ENCODE measurements around the gene AP4S1.

Gene AP4S1

DNA sequence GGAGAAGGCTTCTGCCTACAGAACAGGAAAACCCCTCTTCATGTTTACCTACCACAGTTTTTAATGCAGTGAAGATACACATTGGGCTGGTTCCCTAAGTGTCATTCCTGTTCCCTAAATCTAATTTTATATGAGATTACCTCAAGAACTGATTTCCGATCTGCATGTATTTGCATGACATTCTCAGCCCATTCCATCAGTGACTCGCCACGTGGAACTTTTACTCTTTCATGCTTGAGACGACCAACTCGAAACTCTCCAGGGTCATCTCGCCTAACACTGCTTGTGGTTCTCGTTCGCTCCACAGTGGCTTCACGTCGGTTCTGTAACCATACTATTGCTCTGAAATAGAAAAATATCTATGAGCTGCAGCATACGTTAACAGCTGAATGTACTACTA is 83.8 kb downstream of the AP4S1 start:
- TF ChIP-seq SUZ12 (IDR thresholded peaks at IDR 0.05; ENCODE audit: extremely low read depth, insufficient read depth, insufficient read length) (no peak), ZNF274 (IDR thresholded peaks at IDR 0.05; ENCODE audit: low read depth, low read length) (no peak), YY1 (IDR thresholded peaks at IDR 0.05; ENCODE audit: insufficient read depth, insufficient read length) (no peak)
- H3K4me1 ChIP-seq (ENCODE audit: insufficient read depth, insufficient read length) = no peaks in the 10 kb centered on the region
- no peak overlapping the region for H3K9ac ChIP-seq (ENCODE audit: insufficient read length, low read depth)
- no peaks in the 10 kb centered on the region for H3K27me3 ChIP-seq (ENCODE audit: insufficient read depth, insufficient read length)
- no peaks in the 10 kb centered on the region for H3K9me3 ChIP-seq (ENCODE audit: insufficient read depth, low read length)
- no peak overlapping the region for H3K4me3 ChIP-seq (ENCODE audit: insufficient read length, low read depth)
- H3K36me3 ChIP-seq (ENCODE audit: insufficient read depth, insufficient read length, low read length) = peaks cover 76% of the 10 kb centered on the region
- no peak for DNase-seq (ENCODE audit: low read depth, low spot score)

DNA sequence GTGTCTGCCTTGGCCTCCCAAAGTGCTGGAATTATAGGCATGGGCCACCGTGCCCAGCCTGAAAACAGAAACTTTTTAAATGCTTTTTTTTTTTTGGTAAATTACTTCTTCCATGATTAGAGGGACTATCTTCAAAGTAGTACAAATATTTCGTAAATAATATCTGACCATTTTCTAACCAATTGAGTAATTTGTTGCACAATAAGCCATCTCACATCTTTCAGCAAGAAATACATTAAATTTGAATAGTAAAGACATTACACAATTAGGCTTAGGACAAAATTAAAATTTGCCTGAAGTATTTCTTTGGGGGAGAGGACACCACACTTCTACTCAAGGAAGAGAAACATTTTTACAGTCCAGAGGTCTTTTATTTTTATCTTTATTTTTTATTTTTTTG is 85.4 kb downstream of the AP4S1 start:
- no peaks in the 10 kb centered on the region for H3K27me3 ChIP-seq (ENCODE audit: insufficient read depth, insufficient read length)
- H3K9me3 ChIP-seq (ENCODE audit: insufficient read depth, low read length) = no peaks in the 10 kb centered on the region
- TF ChIP-seq SUZ12 (IDR thresholded peaks at IDR 0.05; ENCODE audit: extremely low read depth, insufficient read depth, insufficient read length) = no peak
- TF ChIP-seq ZNF274 (IDR thresholded peaks at IDR 0.05; ENCODE audit: low read depth, low read length) = no peak
- TF ChIP-seq YY1 (IDR thresholded peaks at IDR 0.05; ENCODE audit: insufficient read depth, insufficient read length) = no peak
- H3K9ac ChIP-seq (ENCODE audit: insufficient read length, low read depth) = no peak overlapping the region
- DNase-seq (ENCODE audit: low read depth, low spot score) = no peak
- H3K36me3 ChIP-seq (ENCODE audit: insufficient read depth, insufficient read length, low read length) = peaks cover 70% of the 10 kb centered on the region
- H3K4me3 ChIP-seq (ENCODE audit: insufficient read length, low read depth) = no peak overlapping the region
- H3K4me1 ChIP-seq (ENCODE audit: insufficient read depth, insufficient read length) = no peaks in the 10 kb centered on the region

GRCh38 chr14:31113794-31114193 is 88.3 kb downstream of the AP4S1 start:
- DNase-seq (ENCODE audit: low read depth, low spot score) = no peak
- H3K9me3 ChIP-seq (ENCODE audit: insufficient read depth, low read length) = no peaks in the 10 kb centered on the region
- TF ChIP-seq ZNF274 (IDR thresholded peaks at IDR 0.05; ENCODE audit: low read depth, low read length) (no peak), YY1 (IDR thresholded peaks at IDR 0.05; ENCODE audit: insufficient read depth, insufficient read length) (no peak), SUZ12 (IDR thresholded peaks at IDR 0.05; ENCODE audit: extremely low read depth, insufficient read depth, insufficient read length) (no peak)
- H3K9ac ChIP-seq (ENCODE audit: insufficient read length, low read depth) = no peak overlapping the region
- H3K36me3 ChIP-seq (ENCODE audit: insufficient read depth, insufficient read length, low read length) = peaks cover 58% of the 10 kb centered on the region
- H3K4me1 ChIP-seq (ENCODE audit: insufficient read depth, insufficient read length) = no peaks in the 10 kb centered on the region
- no peak overlapping the region for H3K4me3 ChIP-seq (ENCODE audit: insufficient read length, low read depth)
- H3K27me3 ChIP-seq (ENCODE audit: insufficient read depth, insufficient read length) = no peaks in the 10 kb centered on the region

DNA sequence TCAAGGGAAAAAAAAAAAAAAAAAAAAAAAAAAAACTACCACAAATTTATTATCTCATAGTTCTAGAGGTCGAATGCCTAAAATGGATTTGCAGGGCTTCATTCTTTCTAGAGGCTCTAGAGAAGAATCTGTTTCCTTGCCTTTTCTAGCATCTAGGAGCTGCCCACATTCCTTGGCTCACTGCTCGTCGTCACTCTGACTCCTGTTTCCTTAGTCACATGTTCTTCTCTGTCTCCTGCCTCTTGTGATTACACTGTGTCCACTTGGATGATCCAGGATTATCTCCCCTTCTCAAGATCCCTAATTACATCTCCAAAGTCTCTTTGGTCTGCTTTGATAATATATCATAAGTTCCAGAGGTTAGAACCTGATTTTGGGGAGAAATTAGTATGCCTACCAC is 93.4 kb downstream of the AP4S1 start:
- Histone ChIP-seq H3K9me3 (ENCODE audit: insufficient read depth, low read length) (no peaks in the 10 kb centered on the region), H3K36me3 (ENCODE audit: insufficient read depth, insufficient read length, low read length) (peaks cover 61% of the 10 kb centered on the region), H3K4me3 (ENCODE audit: insufficient read length, low read depth) (no peak overlapping the region), H3K9ac (ENCODE audit: insufficient read length, low read depth) (no peak overlapping the region), H3K27me3 (ENCODE audit: insufficient read depth, insufficient read length) (no peaks in the 10 kb centered on the region), H3K4me1 (ENCODE audit: insufficient read depth, insufficient read length) (no peaks in the 10 kb centered on the region)
- TF ChIP-seq SUZ12 (IDR thresholded peaks at IDR 0.05; ENCODE audit: extremely low read depth, insufficient read depth, insufficient read length) = no peak
- TF ChIP-seq ZNF274 (IDR thresholded peaks at IDR 0.05; ENCODE audit: low read depth, low read length) = no peak
- no peak for DNase-seq (ENCODE audit: low read depth, low spot score)

DNA sequence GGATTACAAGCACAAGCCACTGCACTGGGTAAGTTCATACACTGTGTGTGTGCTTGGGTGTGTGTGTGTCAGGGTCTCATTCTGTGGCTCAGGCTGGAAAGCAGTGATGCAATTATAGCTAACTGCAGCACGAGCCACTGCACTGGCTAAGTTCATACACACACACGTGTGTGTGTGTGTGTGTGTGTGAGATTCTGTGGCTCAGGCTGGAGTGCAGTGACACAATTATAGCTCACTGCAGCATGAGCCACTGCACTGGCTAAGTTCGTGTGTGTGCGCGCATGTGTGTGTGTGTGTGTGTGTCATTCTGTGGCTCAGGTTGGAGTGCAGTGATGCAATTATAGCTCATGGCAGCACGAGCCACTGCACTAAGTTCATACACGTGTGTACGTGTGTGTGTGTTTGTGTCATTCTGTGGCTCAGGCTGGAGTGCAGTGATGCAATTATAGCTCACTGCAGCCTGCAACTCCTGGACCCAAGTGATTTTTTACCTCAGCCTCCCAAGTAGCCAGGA is 96.7 kb downstream of the AP4S1 start:
- H3K9ac ChIP-seq (ENCODE audit: insufficient read length, low read depth) = no peak overlapping the region
- no peaks in the 10 kb centered on the region for H3K27me3 ChIP-seq (ENCODE audit: insufficient read depth, insufficient read length)
- TF ChIP-seq YY1 (IDR thresholded peaks at IDR 0.05; ENCODE audit: insufficient read depth, insufficient read length) (no peak), SUZ12 (IDR thresholded peaks at IDR 0.05; ENCODE audit: extremely low read depth, insufficient read depth, insufficient read length) (no peak), ZNF274 (IDR thresholded peaks at IDR 0.05; ENCODE audit: low read depth, low read length) (no peak)
- no peaks in the 10 kb centered on the region for H3K9me3 ChIP-seq (ENCODE audit: insufficient read depth, low read length)
- peaks cover 52% of the 10 kb centered on the region for H3K36me3 ChIP-seq (ENCODE audit: insufficient read depth, insufficient read length, low read length)
- no peaks in the 10 kb centered on the region for H3K4me1 ChIP-seq (ENCODE audit: insufficient read depth, insufficient read length)
- DNase-seq (ENCODE audit: low read depth, low spot score) = no peak
- no peak overlapping the region for H3K4me3 ChIP-seq (ENCODE audit: insufficient read length, low read depth)

- Histone ChIP-seq H3K4me1 (ENCODE audit: insufficient read depth, insufficient read length) (no peaks in the 10 kb centered on the region), H3K36me3 (ENCODE audit: insufficient read depth, insufficient read length, low read length) (peaks cover 57% of the 10 kb centered on the region), H3K9me3 (ENCODE audit: insufficient read depth, low read length) (no peaks in the 10 kb centered on the region), H3K27me3 (ENCODE audit: insufficient read depth, insufficient read length) (no peaks in the 10 kb centered on the region), H3K9ac (ENCODE audit: insufficient read length, low read depth) (no peak overlapping the region), H3K4me3 (ENCODE audit: insufficient read length, low read depth) (no peak overlapping the region)
- TF ChIP-seq SUZ12 (IDR thresholded peaks at IDR 0.05; ENCODE audit: extremely low read depth, insufficient read depth, insufficient read length) (no peak), YY1 (IDR thresholded peaks at IDR 0.05; ENCODE audit: insufficient read depth, insufficient read length) (no peak), ZNF274 (IDR thresholded peaks at IDR 0.05; ENCODE audit: low read depth, low read length) (no peak)
- DNase-seq (ENCODE audit: low read depth, low spot score) = peak; percentile 5
Measured at GRCh38 chr14:31122921-31123320, 97.5 kb downstream of the AP4S1 start.

GRCh38 chr14:31124197-31124596 is 98.7 kb downstream of the AP4S1 start:
- H3K36me3 ChIP-seq (ENCODE audit: insufficient read depth, insufficient read length, low read length) = peaks cover 60% of the 10 kb centered on the region
- TF ChIP-seq SUZ12 (IDR thresholded peaks at IDR 0.05; ENCODE audit: extremely low read depth, insufficient read depth, insufficient read length) = no peak
- TF ChIP-seq YY1 (IDR thresholded peaks at IDR 0.05; ENCODE audit: insufficient read depth, insufficient read length) = no peak
- TF ChIP-seq ZNF274 (IDR thresholded peaks at IDR 0.05; ENCODE audit: low read depth, low read length) = no peak
- no peak overlapping the region for H3K4me3 ChIP-seq (ENCODE audit: insufficient read length, low read depth)
- no peak for DNase-seq (ENCODE audit: low read depth, low spot score)
- no peaks in the 10 kb centered on the region for H3K4me1 ChIP-seq (ENCODE audit: insufficient read depth, insufficient read length)
- H3K9me3 ChIP-seq (ENCODE audit: insufficient read depth, low read length) = no peaks in the 10 kb centered on the region
- H3K27me3 ChIP-seq (ENCODE audit: insufficient read depth, insufficient read length) = no peaks in the 10 kb centered on the region
- H3K9ac ChIP-seq (ENCODE audit: insufficient read length, low read depth) = no peak overlapping the region

Measured in NT2/D1 (cell line).